ENCODE data around the gene FAIM2. TPM values are rescaled to one million over a fixed set of nuclear protein-coding genes. Genes with fewer than 3 reads are reported as not detected.

Gene FAIM2
- total and polyA plus RNA-seq, 9 of the 15 experiments (the other 6 are each of a cell fraction or from before 2014, with no cell fraction given) = 0.01 to 0.10 TPM; not detected in 7

- TF ChIP-seq ETS1 (conservative IDR thresholded peaks at IDR 0.05; ENCODE audit: control insufficient read depth, low read depth, low read length) (peak; percentile 34; the same call in 1 of the 2 replicates), SIN3B (IDR thresholded peaks at IDR 0.05; ENCODE audit: low read depth) (no peak), ATF6 (CRISPR knock-in tag; IDR thresholded peaks at IDR 0.05) (0 out of 2 replicates have a peak, but pooled peaks have one; percentile 63), E2F4 (CRISPR knock-in tag; IDR thresholded peaks at IDR 0.05; ENCODE audit: low read depth) (peak; percentile 76; the same call in 1 of the 2 replicates), GABPB1 (CRISPR knock-in tag; IDR thresholded peaks at IDR 0.05) (peak; percentile 75), REST (IDR thresholded peaks at IDR 0.05; ENCODE audit: borderline replicate concordance) (peak; percentile 20; the same call in 1 of the 2 replicates), REST (CRISPR knock-in tag; IDR thresholded peaks at IDR 0.05; ENCODE audit: low read depth) (no peak)
These were observed 75.3 kb downstream of the FAIM2 start, which contains the start of gene NCKAP5L (continued) for GRCh38 chr12:49828133-49829091.
